Progenitor cell of endocrine pancreas (in vitro differentiated cells): ENCODE results near the gene GFRA1. TPM values are rescaled to one million over a fixed set of nuclear protein-coding genes. Genes with fewer than 3 reads are reported as not detected.

Experiments
- DNase-seq: peaks from one replicate; pipeline ENCODE4 v3.0.0; 2021; ENCODE audit warnings: low spot score; ENCODE audit not compliant: unreplicated experiment
- H3K27ac Mint-ChIP-seq: 2 replicates; pipeline ENCODE4 v1.8.0; 2021; ENCODE audit warnings: mild to moderate bottlenecking, moderate library complexity, mixed read lengths
- H3K27me3 Mint-ChIP-seq: 2 replicates; pipeline ENCODE4 v1.8.0; 2021; ENCODE audit warnings: mixed read lengths
- H3K36me3 Mint-ChIP-seq: 2 replicates; pipeline ENCODE4 v1.8.0; 2022; ENCODE audit warnings: mixed read lengths; ENCODE audit not compliant: insufficient read depth
- H3K4me1 Mint-ChIP-seq: 2 replicates; pipeline ENCODE4 v1.8.0; 2021; ENCODE audit warnings: low read depth, mixed read lengths
- H3K4me3 Mint-ChIP-seq: 2 replicates; pipeline ENCODE4 v1.8.0; 2021; ENCODE audit warnings: low read depth, mild to moderate bottlenecking, moderate library complexity, mixed read lengths
- H3K9me3 Mint-ChIP-seq: 2 replicates; pipeline ENCODE4 v1.8.0; 2021; ENCODE audit warnings: low read depth, mixed read lengths
- CTCF ChIP-seq: fragments of 200-600 bp; sonication (generic); IDR thresholded peaks from one replicate; pipeline ENCODE4 v1.5.0; 2021; ENCODE audit warnings: antibody characterized with exemption, mild to moderate bottlenecking; ENCODE audit not compliant: unreplicated experiment
- total RNA-seq: library from RNA; stranded (reverse); gene quantifications from 2 replicates; pipeline ENCODE4 v1.2.1, GENCODE V29; 2021

Gene GFRA1
- total RNA-seq, 1 donor from 2014 or later, result 8.7 TPM

GRCh38 chr10:116251602-116252395 lies 21.2 kb downstream of the GFRA1 start:
- H3K4me3 Mint-ChIP-seq, result no peak overlapping the region
- peaks cover 19% of the 10 kb centered on the region for H3K4me1 Mint-ChIP-seq
- H3K9me3 Mint-ChIP-seq, result no peaks in the 10 kb centered on the region
- peaks cover 2% of the 10 kb centered on the region for H3K27me3 Mint-ChIP-seq
- peak overlapping the region; percentile 15 for H3K27ac Mint-ChIP-seq
- TF ChIP-seq CTCF, result no peak
- no peak for DNase-seq
- no peaks in the 10 kb centered on the region for H3K36me3 Mint-ChIP-seq

GRCh38 chr10:116247691-116248090 lies 25.3 kb downstream of the GFRA1 start:
- no peak for TF ChIP-seq CTCF
- Mint-ChIP-seq H3K36me3 (no peaks in the 10 kb centered on the region), H3K27ac (no peak overlapping the region), H3K4me3 (no peak overlapping the region), H3K27me3 (peaks cover 2% of the 10 kb centered on the region), H3K4me1 (peaks cover 5% of the 10 kb centered on the region), H3K9me3 (no peaks in the 10 kb centered on the region)
- no peak for DNase-seq

GRCh38 chr10:116246263-116246662 lies 26.7 kb downstream of the GFRA1 start:
- Mint-ChIP-seq H3K27ac (no peak overlapping the region), H3K27me3 (peaks cover 2% of the 10 kb centered on the region), H3K36me3 (no peaks in the 10 kb centered on the region), H3K4me1 (no peaks in the 10 kb centered on the region), H3K9me3 (no peaks in the 10 kb centered on the region), H3K4me3 (no peak overlapping the region)
- no peak for TF ChIP-seq CTCF
- DNase-seq, result no peak

GRCh38 chr10:116245156-116245555 lies 27.9 kb downstream of the GFRA1 start:
- Mint-ChIP-seq H3K27me3 (no peaks in the 10 kb centered on the region), H3K4me1 (no peaks in the 10 kb centered on the region), H3K4me3 (no peak overlapping the region), H3K9me3 (no peaks in the 10 kb centered on the region), H3K36me3 (no peaks in the 10 kb centered on the region), H3K27ac (no peak overlapping the region)
- no peak for TF ChIP-seq CTCF
- no peak for DNase-seq

- no peak overlapping the region for H3K4me3 Mint-ChIP-seq
- no peaks in the 10 kb centered on the region for H3K9me3 Mint-ChIP-seq
- no peak for DNase-seq
- H3K27ac Mint-ChIP-seq, result no peak overlapping the region
- no peak for TF ChIP-seq CTCF
- no peaks in the 10 kb centered on the region for H3K27me3 Mint-ChIP-seq
- H3K36me3 Mint-ChIP-seq, result no peaks in the 10 kb centered on the region
- peaks cover 11% of the 10 kb centered on the region for H3K4me1 Mint-ChIP-seq
Measured at GRCh38 chr10:116241642-116242410, 31.2 kb downstream of the GFRA1 start.
